Fibroblast of pulmonary artery (primary cell): ENCODE measurements around the gene CFAP91.

Experiments
- DNase-seq: peaks from one replicate; pipeline ENCODE4 v3.0.0-alpha.2; 2010; ENCODE audit warnings: low read depth
- H3K4me3 ChIP-seq: replicated peaks from 2 replicates; pipeline ENCODE4 v1.5.1; 2011; ENCODE audit warnings: low read depth, mild to moderate bottlenecking, control low read depth, low read length, moderate library complexity
- CTCF ChIP-seq: IDR thresholded peaks from 2 replicates; pipeline ENCODE4 v1.5.1; 2011; ENCODE audit warnings: mild to moderate bottlenecking, control low read depth, low read length, inconsistent platforms; ENCODE audit errors: missing control alignments

CFAP91 gene

GRCh38 chr3:119702530-119703527, at the start of gene CFAP91:
TSS of gene CFAP91 (plus strand) at chr3:119703022. CDS start at chr3:119703099, 77 bp downstream.
- no peak for TF ChIP-seq CTCF
- peak; percentile 92 for DNase-seq
- peak within 1 kb of the TSS; percentile 58 for H3K4me3 ChIP-seq

DNA sequence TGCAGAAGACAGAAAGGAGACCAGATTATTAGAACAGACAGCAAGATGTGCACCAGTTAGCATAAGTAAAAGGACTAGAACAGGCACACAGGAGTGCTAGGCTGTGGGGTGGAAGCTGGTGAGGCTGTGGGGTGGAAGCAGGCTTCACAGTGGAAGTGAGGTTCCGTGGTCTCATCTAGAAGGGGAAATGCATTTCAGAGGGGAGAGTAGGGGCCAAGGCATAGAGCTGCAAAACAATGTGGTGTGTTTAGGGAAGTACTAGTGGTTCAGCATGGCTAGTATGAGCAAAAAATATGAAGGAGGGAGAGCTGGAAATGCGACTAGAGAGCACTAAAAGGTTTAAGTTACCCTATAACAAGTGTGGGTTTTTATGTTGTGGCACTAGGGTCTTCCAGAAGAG, 48.9 kb upstream of the CFAP91 start:
- no peak overlapping the region for H3K4me3 ChIP-seq
- TF ChIP-seq CTCF = no peak
- DNase-seq = no peak

DNA sequence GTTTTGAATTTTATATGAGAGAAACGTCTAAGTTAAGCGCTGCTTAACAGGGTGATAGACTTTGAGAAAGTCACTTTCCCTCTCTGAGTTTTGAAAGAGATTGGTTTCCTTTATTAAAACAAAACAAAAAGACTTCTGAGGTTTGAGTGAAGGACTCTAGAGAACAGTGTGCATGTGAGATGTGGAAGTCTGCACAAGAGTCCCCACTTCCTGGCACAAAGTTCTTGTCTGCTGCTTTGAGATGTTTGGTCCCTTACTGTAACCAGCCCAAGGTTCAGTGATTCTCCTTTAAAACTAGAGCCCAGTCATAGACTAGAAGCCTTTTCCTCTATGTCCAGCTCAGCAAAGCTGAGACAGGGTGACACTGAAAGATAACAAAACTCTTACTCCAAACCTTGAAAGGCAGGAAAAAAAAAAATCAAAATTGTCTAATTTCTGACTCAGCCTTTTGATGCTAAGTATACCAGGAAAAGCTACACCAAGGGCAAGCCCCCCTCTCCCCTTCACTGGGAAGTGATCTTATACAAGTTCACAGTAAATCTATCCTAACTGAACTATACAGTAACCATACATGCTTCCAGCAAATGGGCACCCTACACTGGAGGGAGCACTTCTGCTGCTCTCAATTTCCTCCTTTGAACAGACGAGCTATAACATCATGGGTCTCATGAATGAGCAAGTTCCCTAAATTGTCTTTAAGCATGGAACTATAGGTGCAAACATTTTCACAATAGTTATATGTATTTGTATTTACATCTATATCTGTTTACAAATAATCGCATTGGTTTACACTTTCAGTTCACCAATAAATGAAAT, 44.7 kb upstream of the CFAP91 start:
- no peak overlapping the region for H3K4me3 ChIP-seq
- no peak for DNase-seq
- no peak for TF ChIP-seq CTCF

- no peak for DNase-seq
- TF ChIP-seq CTCF = no peak
- no peak overlapping the region for H3K4me3 ChIP-seq
These were observed 43.8 kb upstream of the CFAP91 start for GRCh38 chr3:119658994-119659393.

DNA sequence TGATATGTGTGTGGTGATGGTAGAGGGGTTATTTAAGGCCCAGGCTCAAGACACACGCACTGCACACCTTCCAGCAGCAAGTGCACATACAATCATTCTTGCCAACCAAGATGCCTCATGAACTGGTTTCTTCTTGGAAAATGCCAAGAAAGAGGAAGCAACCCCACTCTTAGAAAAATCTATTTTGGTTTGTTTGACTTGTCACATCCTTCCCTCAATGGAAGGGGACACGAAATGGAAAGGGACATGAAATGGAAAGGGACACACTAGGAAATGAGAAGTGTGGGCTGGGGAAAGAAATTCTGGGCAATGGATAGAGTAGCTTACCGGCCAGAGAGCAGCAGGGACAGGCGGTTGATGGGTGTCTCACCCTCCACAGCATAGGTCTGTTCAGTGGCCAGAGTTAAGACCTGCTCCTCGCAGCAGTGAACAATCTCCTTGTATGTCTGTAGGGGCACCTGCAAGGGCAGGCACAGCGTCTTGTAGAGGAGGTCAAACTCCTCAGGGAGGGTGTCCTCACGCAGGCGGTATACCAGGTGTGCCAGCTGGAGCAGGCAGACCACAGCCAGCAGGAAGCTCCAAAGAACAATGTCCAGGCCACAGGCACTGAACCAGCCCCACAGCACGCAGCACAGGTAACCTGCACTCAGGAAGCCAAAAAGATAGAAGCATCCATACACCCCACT, 43.1 kb upstream of the CFAP91 start:
- no peak overlapping the region for H3K4me3 ChIP-seq
- no peak for DNase-seq
- TF ChIP-seq CTCF = no peak
